HCT116 (cell line): ENCODE measurements around the gene TMEM187. TPM values are rescaled to one million over a fixed set of nuclear protein-coding genes. Genes with fewer than 3 reads are reported as not detected.

Experiments
- ATAC-seq: fragments of 200-7000 bp; cut with Tn5 transposase; 2 replicates; pipeline ENCODE4 v1.9.1; 2020; ENCODE audit warnings: mild to moderate bottlenecking, moderate library complexity
- BruUV-seq: library from RNA; stranded (reverse); fragments of 400-500 nt; replicated peaks from 2 replicates; lab custom pipeline; 2021; lab: Mats Ljungman, UMichigan
- CTCF ChIA-PET: fragments of 300-600 bp; sonication (Branson Sonifier 250); formaldehyde crosslinking; loops from one replicate; lab custom pipeline; 2021; ENCODE audit warnings: antibody characterized with exemption; lab: Charles Lee
- POLR2A ChIA-PET: fragments of 300-600, 350-600 bp; sonication (Branson Sonifier 250); formaldehyde crosslinking; loops from one replicate; lab custom pipeline; 2021; ENCODE audit warnings: antibody characterized with exemption; lab: Charles Lee
- RAD21 ChIA-PET, 2 experiments: fragments of 300-600 bp; sonication (Branson Sonifier 250); formaldehyde crosslinking; loops; one replicate each; lab custom pipeline; 2023; ENCODE audit warnings: low total read pairs in 2 of 2; ENCODE audit not compliant: uncharacterized antibody in 2 of 2, unreplicated experiment in 2 of 2, low non-redundant PET in 1 of 2; lab: Charles Lee
- DNase-seq: peaks from one replicate; pipeline ENCODE4 v3.0.0-alpha.2; 2010; ENCODE audit warnings: low read depth, low spot score
- H2AFZ ChIP-seq: fragments of 200-600 bp; shearing (Covaris generic), sonication (generic); 2 replicates; pipeline ENCODE4 v1.6.1; 2017; ENCODE audit warnings: low read depth, mixed run types, mixed read lengths, antibody characterized with exemption, low read length; ENCODE audit not compliant: poor library complexity, severe bottlenecking
- H3K27ac ChIP-seq: 2 replicates; pipeline ENCODE4 v1.5.1; 2012; ENCODE audit warnings: low read depth, low read length
- H3K27me3 ChIP-seq: fragments of 200-600 bp; sonication (generic); 2 replicates; pipeline ENCODE4 v1.6.1; 2016; ENCODE audit warnings: mixed run types, low read length, mixed read lengths; ENCODE audit not compliant: insufficient read depth
- H3K36me3 ChIP-seq, 2 experiments: fragments of 200-500 bp in 1 of 2; fragments of 200-600 bp in 1 of 2; sonication (Bioruptor generic) in 1 of 2; sonication (generic) in 1 of 2; 2 replicates each; pipeline versions ENCODE4 v1.5.1 to v1.6.1; 2014 to 2016; ENCODE audit warnings: low read length in 2 of 2, inconsistent platforms in 1 of 2, mixed read lengths in 1 of 2, mixed run types in 1 of 2; ENCODE audit not compliant: insufficient read depth in 2 of 2, control insufficient read depth in 1 of 2
- H3K4me1 ChIP-seq, 2 experiments: fragments of 200-600 bp in 1 of 2; sonication (generic) in 1 of 2; 2 replicates each; pipeline versions ENCODE4 v1.5.1 to v1.6.1; 2012 to 2017; ENCODE audit warnings: low read length in 2 of 2, inconsistent platforms in 1 of 2, mild to moderate bottlenecking in 1 of 2, mixed read lengths in 1 of 2, mixed run types in 1 of 2, moderate library complexity in 1 of 2; ENCODE audit not compliant: insufficient read depth in 2 of 2, control insufficient read depth in 1 of 2
- H3K4me2 ChIP-seq: fragments of 200-600 bp; sonication (generic); 2 replicates; pipeline ENCODE4 v1.6.1; 2017; ENCODE audit warnings: mixed run types, low read length, mixed read lengths
- H3K4me3 ChIP-seq, 2 experiments: fragments of 200-600 bp in 1 of 2; sonication (generic) in 1 of 2; replicated peaks in 1 of 2; 2 replicates each; pipeline ENCODE4 v1.5.1; 2011 to 2016; ENCODE audit warnings: low read length in 2 of 2, control low read depth in 1 of 2, low read depth in 1 of 2, mild to moderate bottlenecking in 1 of 2, mixed read lengths in 1 of 2, mixed run types in 1 of 2
- H3K79me2 ChIP-seq: fragments of 200-600 bp; sonication (generic); 2 replicates; pipeline ENCODE4 v1.6.1; 2017; ENCODE audit warnings: mild to moderate bottlenecking, mixed run types, low read length, moderate library complexity, mixed read lengths; ENCODE audit not compliant: insufficient read depth
- H3K9ac ChIP-seq: fragments of 200-600 bp; sonication (generic); 2 replicates; pipeline ENCODE4 v1.6.1; 2016; ENCODE audit warnings: low read length, mixed read lengths
- H3K9me2 ChIP-seq: fragments of 200-600 bp; sonication (generic), shearing (Covaris generic); 2 replicates; pipeline ENCODE4 v1.6.1; 2017; ENCODE audit warnings: mixed run types, mild to moderate bottlenecking, moderate library complexity; ENCODE audit not compliant: insufficient read depth
- H3K9me3 ChIP-seq, 2 experiments: fragments of 200-500 bp in 1 of 2; fragments of 200-600 bp in 1 of 2; sonication (Bioruptor generic) in 1 of 2; sonication (generic) in 1 of 2; 2 replicates each; pipeline ENCODE4 v1.6.1; 2014 to 2017; ENCODE audit warnings: low read length in 2 of 2, mixed read lengths in 2 of 2, inconsistent platforms in 1 of 2, low read depth in 1 of 2, mild to moderate bottlenecking in 1 of 2, mixed run types in 1 of 2, moderate library complexity in 1 of 2; ENCODE audit not compliant: control insufficient read depth in 1 of 2, insufficient read depth in 1 of 2
- H4K20me1 ChIP-seq: fragments of 200-600 bp; sonication (generic), shearing (Covaris generic); 2 replicates; pipeline ENCODE4 v1.6.1; 2017; ENCODE audit warnings: mixed run types, mild to moderate bottlenecking, moderate library complexity; ENCODE audit not compliant: insufficient read depth
- CEBPB ChIP-seq: IDR thresholded peaks from 2 replicates; pipeline ENCODE4 v1.6.1; 2012; ENCODE audit warnings: low read depth
- ELF1 ChIP-seq: IDR thresholded peaks from 2 replicates; pipeline ENCODE4 v1.6.1; 2012; ENCODE audit warnings: low read depth, borderline replicate concordance
- FOSL1 ChIP-seq: IDR thresholded peaks from 2 replicates; pipeline ENCODE4 v1.6.1; 2012; ENCODE audit warnings: low read depth
- MAX ChIP-seq: IDR thresholded peaks from 2 replicates; pipeline ENCODE4 v1.6.1; 2012
- POLR2AphosphoS5 ChIP-seq: IDR thresholded peaks from 2 replicates; pipeline ENCODE4 v1.6.1; 2011; ENCODE audit warnings: mild to moderate bottlenecking, low read depth, low read length, moderate library complexity
- SIN3A ChIP-seq: IDR thresholded peaks from 2 replicates; pipeline ENCODE4 v1.6.1; 2012; ENCODE audit warnings: low read depth
- SP1 ChIP-seq: IDR thresholded peaks from 2 replicates; pipeline ENCODE4 v1.6.1; 2012; ENCODE audit warnings: low read depth
- SRF ChIP-seq: IDR thresholded peaks from 2 replicates; pipeline ENCODE4 v1.6.1; 2012; ENCODE audit warnings: low read depth
- TCF7L2 ChIP-seq: IDR thresholded peaks from 2 replicates; pipeline ENCODE4 v1.7.0; 2011; ENCODE audit warnings: borderline replicate concordance, inconsistent platforms; ENCODE audit not compliant: insufficient read depth, insufficient read length; ENCODE audit errors: extremely low read depth
- ZFX ChIP-seq: fragments of 450-650 bp; IDR thresholded peaks from 2 replicates; pipeline ENCODE4 v1.6.1; 2017
- ZNF274 ChIP-seq: fragments of 200-500 bp; sonication (Bioruptor generic); IDR thresholded peaks from 2 replicates; pipeline ENCODE4 v1.6.1; 2014; ENCODE audit warnings: mild to moderate bottlenecking, low read depth, low read length, inconsistent platforms
- intact Hi-C: fragments of 100-400 bp; cut with micrococcal nuclease; formaldehyde crosslinking; loops from 2 replicates; pipeline ENCODE4 v1.10.0; 2022
- total RNA-seq: library from RNA; stranded (reverse); gene quantifications from one replicate; pipeline ENCODE4 v1.2.1, GENCODE V29; 2021; ENCODE audit not compliant: unreplicated experiment
- TF ChIP-seq, protein P1 (sequence below): IDR thresholded peaks from 2 replicates; pipeline ENCODE4 v1.6.1; 2012
- TF ChIP-seq, protein P2 (sequence below): IDR thresholded peaks from 2 replicates; pipeline ENCODE4 v1.6.1; 2011; ENCODE audit warnings: mild to moderate bottlenecking, low read length, moderate library complexity; ENCODE audit not compliant: insufficient replicate concordance; ENCODE audit errors: extremely low read depth
- TF ChIP-seq, protein P3 (sequence below), 3 experiments: fragments of 200-600 bp in 1 of 3; sonication (generic) in 1 of 3; IDR thresholded peaks in 2 of 3; conservative IDR thresholded peaks in 1 of 3; 2 replicates each; pipeline ENCODE4 v1.5.1; 2012 to 2017; ENCODE audit warnings: low read depth in 2 of 3, low read length in 2 of 3, antibody characterized with exemption in 1 of 3, borderline replicate concordance in 1 of 3, control low read depth in 1 of 3, mild to moderate bottlenecking in 1 of 3, mixed read lengths in 1 of 3, mixed run types in 1 of 3, moderate library complexity in 1 of 3; ENCODE audit not compliant: insufficient read depth in 1 of 3
- TF ChIP-seq, protein P4 (sequence below): IDR thresholded peaks from 2 replicates; pipeline ENCODE4 v1.6.1; 2012; ENCODE audit warnings: low read depth

The TMEM187 gene
- total RNA-seq, 1 experiment from 2014 or later: 12.6 TPM

DNA sequence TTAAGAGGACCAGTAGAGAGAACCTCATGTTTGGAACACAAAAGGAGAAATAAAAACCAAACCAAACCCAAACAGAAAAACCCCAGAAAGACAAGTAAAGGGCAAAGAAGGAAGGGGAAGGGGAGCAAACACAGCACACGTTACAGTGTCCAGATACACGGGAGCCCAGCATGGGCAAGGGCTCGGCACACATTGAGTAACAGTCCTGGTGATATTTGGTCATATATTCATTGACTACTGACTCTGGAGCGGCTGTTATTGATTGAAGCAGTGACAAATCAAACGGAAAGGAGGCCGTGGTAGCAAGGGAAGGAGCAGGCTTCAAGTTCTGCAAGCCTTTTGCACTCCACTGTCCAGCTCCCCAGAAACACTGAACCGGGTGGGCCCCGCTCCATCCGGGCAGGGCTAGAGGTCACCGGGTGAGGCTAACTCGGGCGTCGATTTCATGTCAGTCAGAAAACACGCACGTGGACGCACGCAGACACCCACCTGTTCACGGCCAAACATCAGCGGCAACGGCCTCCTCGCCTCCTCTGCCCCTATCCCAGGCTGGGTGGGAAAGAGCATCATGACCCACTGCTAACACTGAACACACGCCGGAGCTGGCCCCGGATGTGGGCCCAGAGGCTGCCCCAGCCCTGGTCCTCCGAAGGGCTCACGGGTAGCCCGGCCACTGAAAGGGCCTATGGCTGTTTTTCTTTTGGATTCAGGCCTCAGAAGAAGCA, 50.9 kb downstream of the TMEM187 start:
- no peaks in the 10 kb centered on the region for H3K27me3 ChIP-seq
- TF ChIP-seq SIN3A (no peak), MAX (no peak), TCF7L2 (no peak), ZFX (no peak), ZNF274 (no peak), CEBPB (no peak), POLR2AphosphoS5 (no peak), FOSL1 (no peak), ELF1 (no peak), SRF (no peak), SP1 (no peak)
- TF ChIP-seq, protein P1, sequence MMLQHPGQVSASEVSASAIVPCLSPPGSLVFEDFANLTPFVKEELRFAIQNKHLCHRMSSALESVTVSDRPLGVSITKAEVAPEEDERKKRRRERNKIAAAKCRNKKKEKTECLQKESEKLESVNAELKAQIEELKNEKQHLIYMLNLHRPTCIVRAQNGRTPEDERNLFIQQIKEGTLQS: no peak
- TF ChIP-seq, protein P2, sequence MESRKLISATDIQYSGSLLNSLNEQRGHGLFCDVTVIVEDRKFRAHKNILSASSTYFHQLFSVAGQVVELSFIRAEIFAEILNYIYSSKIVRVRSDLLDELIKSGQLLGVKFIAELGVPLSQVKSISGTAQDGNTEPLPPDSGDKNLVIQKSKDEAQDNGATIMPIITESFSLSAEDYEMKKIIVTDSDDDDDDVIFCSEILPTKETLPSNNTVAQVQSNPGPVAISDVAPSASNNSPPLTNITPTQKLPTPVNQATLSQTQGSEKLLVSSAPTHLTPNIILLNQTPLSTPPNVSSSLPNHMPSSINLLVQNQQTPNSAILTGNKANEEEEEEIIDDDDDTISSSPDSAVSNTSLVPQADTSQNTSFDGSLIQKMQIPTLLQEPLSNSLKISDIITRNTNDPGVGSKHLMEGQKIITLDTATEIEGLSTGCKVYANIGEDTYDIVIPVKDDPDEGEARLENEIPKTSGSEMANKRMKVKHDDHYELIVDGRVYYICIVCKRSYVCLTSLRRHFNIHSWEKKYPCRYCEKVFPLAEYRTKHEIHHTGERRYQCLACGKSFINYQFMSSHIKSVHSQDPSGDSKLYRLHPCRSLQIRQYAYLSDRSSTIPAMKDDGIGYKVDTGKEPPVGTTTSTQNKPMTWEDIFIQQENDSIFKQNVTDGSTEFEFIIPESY: no peak
- TF ChIP-seq, protein P3, sequence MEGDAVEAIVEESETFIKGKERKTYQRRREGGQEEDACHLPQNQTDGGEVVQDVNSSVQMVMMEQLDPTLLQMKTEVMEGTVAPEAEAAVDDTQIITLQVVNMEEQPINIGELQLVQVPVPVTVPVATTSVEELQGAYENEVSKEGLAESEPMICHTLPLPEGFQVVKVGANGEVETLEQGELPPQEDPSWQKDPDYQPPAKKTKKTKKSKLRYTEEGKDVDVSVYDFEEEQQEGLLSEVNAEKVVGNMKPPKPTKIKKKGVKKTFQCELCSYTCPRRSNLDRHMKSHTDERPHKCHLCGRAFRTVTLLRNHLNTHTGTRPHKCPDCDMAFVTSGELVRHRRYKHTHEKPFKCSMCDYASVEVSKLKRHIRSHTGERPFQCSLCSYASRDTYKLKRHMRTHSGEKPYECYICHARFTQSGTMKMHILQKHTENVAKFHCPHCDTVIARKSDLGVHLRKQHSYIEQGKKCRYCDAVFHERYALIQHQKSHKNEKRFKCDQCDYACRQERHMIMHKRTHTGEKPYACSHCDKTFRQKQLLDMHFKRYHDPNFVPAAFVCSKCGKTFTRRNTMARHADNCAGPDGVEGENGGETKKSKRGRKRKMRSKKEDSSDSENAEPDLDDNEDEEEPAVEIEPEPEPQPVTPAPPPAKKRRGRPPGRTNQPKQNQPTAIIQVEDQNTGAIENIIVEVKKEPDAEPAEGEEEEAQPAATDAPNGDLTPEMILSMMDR (IDR thresholded peaks at IDR 0.05 in 2 of 3, conservative IDR thresholded peaks at IDR 0.05 in 1 of 3; ENCODE audit: borderline replicate concordance in 1 of 3, insufficient read depth in 1 of 3, low read depth in 2 of 3, low read length in 2 of 3): no peak
- TF ChIP-seq, protein P4, sequence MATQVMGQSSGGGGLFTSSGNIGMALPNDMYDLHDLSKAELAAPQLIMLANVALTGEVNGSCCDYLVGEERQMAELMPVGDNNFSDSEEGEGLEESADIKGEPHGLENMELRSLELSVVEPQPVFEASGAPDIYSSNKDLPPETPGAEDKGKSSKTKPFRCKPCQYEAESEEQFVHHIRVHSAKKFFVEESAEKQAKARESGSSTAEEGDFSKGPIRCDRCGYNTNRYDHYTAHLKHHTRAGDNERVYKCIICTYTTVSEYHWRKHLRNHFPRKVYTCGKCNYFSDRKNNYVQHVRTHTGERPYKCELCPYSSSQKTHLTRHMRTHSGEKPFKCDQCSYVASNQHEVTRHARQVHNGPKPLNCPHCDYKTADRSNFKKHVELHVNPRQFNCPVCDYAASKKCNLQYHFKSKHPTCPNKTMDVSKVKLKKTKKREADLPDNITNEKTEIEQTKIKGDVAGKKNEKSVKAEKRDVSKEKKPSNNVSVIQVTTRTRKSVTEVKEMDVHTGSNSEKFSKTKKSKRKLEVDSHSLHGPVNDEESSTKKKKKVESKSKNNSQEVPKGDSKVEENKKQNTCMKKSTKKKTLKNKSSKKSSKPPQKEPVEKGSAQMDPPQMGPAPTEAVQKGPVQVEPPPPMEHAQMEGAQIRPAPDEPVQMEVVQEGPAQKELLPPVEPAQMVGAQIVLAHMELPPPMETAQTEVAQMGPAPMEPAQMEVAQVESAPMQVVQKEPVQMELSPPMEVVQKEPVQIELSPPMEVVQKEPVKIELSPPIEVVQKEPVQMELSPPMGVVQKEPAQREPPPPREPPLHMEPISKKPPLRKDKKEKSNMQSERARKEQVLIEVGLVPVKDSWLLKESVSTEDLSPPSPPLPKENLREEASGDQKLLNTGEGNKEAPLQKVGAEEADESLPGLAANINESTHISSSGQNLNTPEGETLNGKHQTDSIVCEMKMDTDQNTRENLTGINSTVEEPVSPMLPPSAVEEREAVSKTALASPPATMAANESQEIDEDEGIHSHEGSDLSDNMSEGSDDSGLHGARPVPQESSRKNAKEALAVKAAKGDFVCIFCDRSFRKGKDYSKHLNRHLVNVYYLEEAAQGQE: no peak
- no peak overlapping the region for H3K4me3 ChIP-seq
- H3K27ac ChIP-seq: no peak overlapping the region
- no TSS peak for BruUV-seq
- peaks cover 18% of the 10 kb centered on the region for H3K79me2 ChIP-seq
- H4K20me1 ChIP-seq: no peaks in the 10 kb centered on the region
- no peak overlapping the region for H2AFZ ChIP-seq
- H3K36me3 ChIP-seq: no peaks in the 10 kb centered on the region
- POLR2A ChIA-PET: no interaction called here
- no peaks in the 10 kb centered on the region for H3K9me3 ChIP-seq
- ATAC-seq: no peak
- no peak for DNase-seq
- no peak overlapping the region for H3K9ac ChIP-seq
- no peak overlapping the region for H3K4me2 ChIP-seq
- CTCF ChIA-PET: interaction anchor here (0.6 kb wide), 1 partner anchor 1073 kb away, joined by 3 read pairs; no protein-coding TSS in a partner anchor
- intact Hi-C loops: no loop called here
- H3K4me1 ChIP-seq: peaks cover 9 to 26% of the 10 kb centered on the region in 2 experiments
- RAD21 ChIA-PET: no interaction called here
- H3K9me2 ChIP-seq: no peaks in the 10 kb centered on the region
